OCI-LY7 (cell line): ENCODE data around the gene AMTN. TPM values are rescaled to one million over a fixed set of nuclear protein-coding genes. Genes with fewer than 3 reads are reported as not detected.

Source experiments
- BruUV-seq: library from RNA; stranded (reverse); fragments of 400-500 nt; replicated peaks from 2 replicates; lab custom pipeline; 2021; lab: Mats Ljungman, UMichigan
- CTCF ChIA-PET: fragments of 300-600 bp; sonication (Branson Sonifier 250); formaldehyde crosslinking; loops from one replicate; lab custom pipeline; 2022; ENCODE audit warnings: antibody characterized with exemption; ENCODE audit not compliant: unreplicated experiment; lab: Charles Lee
- POLR2A ChIA-PET: fragments of 300-600 bp; sonication (Branson Sonifier 250); formaldehyde crosslinking; loops from one replicate; lab custom pipeline; 2022; ENCODE audit warnings: antibody characterized with exemption; lab: Charles Lee
- DNase-seq: peaks from one replicate; pipeline ENCODE4 v3.0.0-alpha.2; 2015; ENCODE audit warnings: low spot score
- H2AFZ ChIP-seq: fragments of 200-600 bp; sonication (generic), shearing (Covaris generic); 2 replicates; pipeline ENCODE4 v1.6.1; 2014; ENCODE audit warnings: mild to moderate bottlenecking, antibody characterized with exemption, low read length, moderate library complexity
- H3K27ac ChIP-seq: fragments of 200-600 bp; sonication (generic); 2 replicates; pipeline ENCODE4 v1.5.1; 2014; ENCODE audit warnings: mixed run types, low read depth, mild to moderate bottlenecking, moderate library complexity, low read length, inconsistent platforms; ENCODE audit not compliant: poor library complexity, severe bottlenecking
- H3K36me3 ChIP-seq: fragments of 200-600 bp; sonication (generic); 2 replicates; pipeline ENCODE4 v1.6.1; 2014; ENCODE audit warnings: mild to moderate bottlenecking, antibody characterized with exemption, low read length, moderate library complexity, mixed read lengths; ENCODE audit not compliant: insufficient read depth
- H3K4me1 ChIP-seq: fragments of 200-600 bp; sonication (generic); 2 replicates; pipeline ENCODE4 v1.5.1; 2014; ENCODE audit warnings: mild to moderate bottlenecking, low read length; ENCODE audit not compliant: insufficient read depth, poor library complexity, severe bottlenecking
- H3K4me2 ChIP-seq: fragments of 200-600 bp; sonication (generic); 2 replicates; pipeline ENCODE4 v1.6.1; 2014; ENCODE audit warnings: mild to moderate bottlenecking, low read length
- H3K4me3 ChIP-seq: fragments of 200-600 bp; sonication (generic); 2 replicates; pipeline ENCODE4 v1.5.1; 2014; ENCODE audit warnings: mild to moderate bottlenecking, low read depth, low read length; ENCODE audit not compliant: poor library complexity, severe bottlenecking
- H3K79me2 ChIP-seq: fragments of 200-600 bp; sonication (generic); 2 replicates; pipeline ENCODE4 v1.6.1; 2016; ENCODE audit warnings: low read depth, mild to moderate bottlenecking, low read length, moderate library complexity, mixed read lengths; ENCODE audit not compliant: insufficient read depth
- H3K9me2 ChIP-seq: fragments of 200-600 bp; sonication (generic); 2 replicates; pipeline ENCODE4 v1.6.1; 2016; ENCODE audit warnings: mild to moderate bottlenecking, low read length, mixed read lengths; ENCODE audit not compliant: insufficient read depth
- H3K9me3 ChIP-seq: fragments of 200-600 bp; sonication (generic); 2 replicates; pipeline ENCODE4 v1.6.1; 2014; ENCODE audit warnings: mild to moderate bottlenecking, mixed run types, low read length, mixed read lengths
- H4K20me1 ChIP-seq: fragments of 200-600 bp; sonication (generic); 2 replicates; pipeline ENCODE4 v1.6.1; 2014; ENCODE audit warnings: mild to moderate bottlenecking, antibody characterized with exemption, low read length, moderate library complexity, mixed read lengths; ENCODE audit not compliant: insufficient read depth
- EZH2phosphoT487 ChIP-seq: fragments of 200-600 bp; sonication (generic); IDR thresholded peaks from 2 replicates; pipeline ENCODE4 v1.6.1; 2018; ENCODE audit warnings: low read depth, borderline replicate concordance, mild to moderate bottlenecking, mixed run types, antibody characterized with exemption, low read length, moderate library complexity, mixed read lengths
- intact Hi-C: fragments of 100-400 bp; cut with micrococcal nuclease; formaldehyde crosslinking; loops from one replicate; pipeline ENCODE4 v1.10.0; 2022; ENCODE audit not compliant: unreplicated experiment
- total RNA-seq, 2 experiments: library from RNA; depleted of rRNA in 1 of 2; stranded (reverse); fragments of >200 nt in 1 of 2; shearing (Covaris generic) in 1 of 2; gene quantifications; 2 replicates each; pipeline ENCODE4 v1.2.3, GENCODE V29; 2014 to 2022
- TF ChIP-seq, protein P1 (sequence below): fragments of 200-600 bp; sonication (generic); conservative IDR thresholded peaks from 2 replicates; pipeline ENCODE4 v1.5.1; 2014; ENCODE audit warnings: mild to moderate bottlenecking, antibody characterized with exemption, low read length, moderate library complexity, mixed read lengths

The AMTN gene
- total RNA-seq, 2 experiments from 2014 or later = not detected

DNA sequence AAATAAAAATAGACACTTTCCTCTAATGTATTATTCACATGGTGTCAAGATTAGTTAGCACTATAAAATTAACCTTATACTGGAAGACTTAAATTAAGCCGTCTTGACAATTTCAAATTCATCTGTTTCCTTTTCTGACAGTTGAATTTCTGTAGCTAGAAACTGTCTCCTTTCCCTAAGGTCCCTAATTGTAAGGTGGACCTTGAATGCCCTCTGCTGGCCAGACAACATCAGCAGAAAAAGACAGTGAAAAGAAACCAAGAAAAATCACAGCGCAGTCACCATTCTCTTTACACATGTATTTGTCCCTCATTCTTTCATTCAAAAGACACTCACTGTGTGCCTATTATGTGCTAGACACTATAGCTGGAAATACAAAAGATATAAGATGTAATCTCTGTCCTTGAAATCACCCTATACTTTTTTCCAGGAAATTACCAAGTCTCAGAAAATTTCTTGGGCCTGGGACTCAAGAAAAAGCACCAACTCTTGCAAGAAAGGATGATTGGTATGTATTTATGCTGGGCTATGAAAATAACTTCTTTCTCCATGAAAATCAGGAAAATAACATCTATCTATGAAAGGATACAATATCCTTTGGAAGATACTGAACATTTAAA is 41.0 kb downstream of the AMTN start:
- peak; percentile 55 for DNase-seq
- H3K9me2 ChIP-seq = no peaks in the 10 kb centered on the region
- no peaks in the 10 kb centered on the region for H3K4me1 ChIP-seq
- H3K27ac ChIP-seq = no peak overlapping the region
- peak overlapping the region; percentile 28; the same call in 1 of the 2 replicates for H2AFZ ChIP-seq
- intact Hi-C loops = no loop called here
- H3K4me3 ChIP-seq = no peak overlapping the region
- H4K20me1 ChIP-seq = no peaks in the 10 kb centered on the region
- ChIA-PET POLR2A (interaction anchor here (0.5 to 0.8 kb wide), 3 partner anchors 31 to 812 kb away, joined by 3 read pairs; no protein-coding TSS in a partner anchor), CTCF (no interaction called here)
- H3K4me2 ChIP-seq = no peak overlapping the region
- no TSS peak for BruUV-seq
- TF ChIP-seq, protein P1, sequence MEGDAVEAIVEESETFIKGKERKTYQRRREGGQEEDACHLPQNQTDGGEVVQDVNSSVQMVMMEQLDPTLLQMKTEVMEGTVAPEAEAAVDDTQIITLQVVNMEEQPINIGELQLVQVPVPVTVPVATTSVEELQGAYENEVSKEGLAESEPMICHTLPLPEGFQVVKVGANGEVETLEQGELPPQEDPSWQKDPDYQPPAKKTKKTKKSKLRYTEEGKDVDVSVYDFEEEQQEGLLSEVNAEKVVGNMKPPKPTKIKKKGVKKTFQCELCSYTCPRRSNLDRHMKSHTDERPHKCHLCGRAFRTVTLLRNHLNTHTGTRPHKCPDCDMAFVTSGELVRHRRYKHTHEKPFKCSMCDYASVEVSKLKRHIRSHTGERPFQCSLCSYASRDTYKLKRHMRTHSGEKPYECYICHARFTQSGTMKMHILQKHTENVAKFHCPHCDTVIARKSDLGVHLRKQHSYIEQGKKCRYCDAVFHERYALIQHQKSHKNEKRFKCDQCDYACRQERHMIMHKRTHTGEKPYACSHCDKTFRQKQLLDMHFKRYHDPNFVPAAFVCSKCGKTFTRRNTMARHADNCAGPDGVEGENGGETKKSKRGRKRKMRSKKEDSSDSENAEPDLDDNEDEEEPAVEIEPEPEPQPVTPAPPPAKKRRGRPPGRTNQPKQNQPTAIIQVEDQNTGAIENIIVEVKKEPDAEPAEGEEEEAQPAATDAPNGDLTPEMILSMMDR = peak; percentile 93
- TF ChIP-seq EZH2phosphoT487 = no peak
- no peaks in the 10 kb centered on the region for H3K79me2 ChIP-seq
- H3K36me3 ChIP-seq = no peaks in the 10 kb centered on the region
- H3K9me3 ChIP-seq = no peaks in the 10 kb centered on the region

DNA sequence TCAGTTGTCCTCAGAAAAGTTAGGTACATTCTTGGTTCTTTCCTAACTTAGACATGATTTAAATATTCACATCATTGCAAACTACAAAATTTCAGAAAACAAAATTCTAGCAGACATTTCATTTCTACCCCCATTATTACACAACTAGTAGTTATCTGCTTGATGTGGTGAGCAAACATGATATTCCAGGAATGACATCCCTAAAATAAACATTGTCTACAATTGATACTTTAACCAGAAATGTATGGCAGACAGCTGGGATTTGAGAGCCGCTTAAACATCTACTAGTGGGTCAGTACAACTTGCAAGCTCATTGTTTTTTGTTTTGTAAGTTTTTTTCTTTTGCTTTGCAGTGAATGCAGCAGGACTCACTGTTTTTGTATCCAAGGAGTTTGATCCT is 41.6 kb downstream of the AMTN start:
- TF ChIP-seq, protein P1 = no peak
- TF ChIP-seq EZH2phosphoT487 = no peak
- no peak for DNase-seq
- no peaks in the 10 kb centered on the region for H3K79me2 ChIP-seq
- H3K9me2 ChIP-seq = no peaks in the 10 kb centered on the region
- ChIA-PET CTCF (interaction anchor here (0.6 kb wide), 1 partner anchor 299 kb away, joined by 3 read pairs; no protein-coding TSS in a partner anchor), POLR2A (interaction anchor here (0.5 to 0.8 kb wide), 2 partner anchors 31 to 811 kb away, joined by 3 read pairs; no protein-coding TSS in a partner anchor)
- H3K27ac ChIP-seq = no peak overlapping the region
- H3K9me3 ChIP-seq = no peaks in the 10 kb centered on the region
- no peaks in the 10 kb centered on the region for H3K4me1 ChIP-seq
- intact Hi-C loops = no loop called here
- H3K4me3 ChIP-seq = no peak overlapping the region
- no TSS peak for BruUV-seq
- no peaks in the 10 kb centered on the region for H4K20me1 ChIP-seq
- no peaks in the 10 kb centered on the region for H3K36me3 ChIP-seq
- no peak overlapping the region for H3K4me2 ChIP-seq
- H2AFZ ChIP-seq = no peak overlapping the region

DNA sequence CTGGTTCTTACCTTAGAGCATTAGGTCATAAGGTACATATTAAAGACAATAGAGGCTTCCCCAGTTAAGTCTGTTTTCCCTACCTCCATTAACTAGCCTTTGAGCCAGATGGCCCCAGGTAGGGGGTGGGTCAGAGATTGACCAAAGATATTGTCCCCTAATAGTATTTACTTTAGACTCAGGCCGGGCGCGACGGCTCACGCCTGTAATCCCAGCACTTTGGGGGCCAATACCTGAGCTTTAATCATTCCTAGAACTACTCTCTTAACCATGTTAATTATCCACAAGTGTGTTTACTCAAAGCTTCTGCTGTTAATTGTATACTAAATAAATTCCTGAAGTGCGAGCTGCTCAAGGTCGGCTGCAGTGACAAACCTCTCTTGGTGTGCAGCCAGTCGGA is 45.7 kb downstream of the AMTN start:
- no TSS peak for BruUV-seq
- ChIA-PET POLR2A (no interaction called here), CTCF (no interaction called here)
- Histone ChIP-seq H2AFZ (no peak overlapping the region), H3K79me2 (no peaks in the 10 kb centered on the region), H3K4me3 (no peak overlapping the region), H3K4me1 (no peaks in the 10 kb centered on the region), H3K9me3 (no peaks in the 10 kb centered on the region), H4K20me1 (no peaks in the 10 kb centered on the region), H3K9me2 (no peaks in the 10 kb centered on the region), H3K36me3 (no peaks in the 10 kb centered on the region), H3K27ac (no peak overlapping the region), H3K4me2 (no peak overlapping the region)
- intact Hi-C loops = no loop called here
- TF ChIP-seq EZH2phosphoT487 = no peak
- TF ChIP-seq, protein P1 = no peak
- no peak for DNase-seq
